ENCODE data around the gene CTSW.
"Not testable (repeated sequence)": the region's sequence is repeated elsewhere in the genome, so short reads cannot be mapped to it uniquely, and the experiment has no call there.

CTSW gene

GRCh38 chr11:65847746-65848145 lies 31.9 kb upstream of the CTSW start:
- Histone ChIP-seq H3K9me2 (replicated peaks; ENCODE audit: insufficient read depth, low read length) (no peaks in the 10 kb centered on the region), H3K4me2 (ENCODE audit: low read depth, low read length, poor library complexity, severe bottlenecking) (no peak overlapping the region), H3K27ac (ENCODE audit: low read depth, low read length) (no peak overlapping the region), H3K27me3 (ENCODE audit: low read length) (no peaks in the 10 kb centered on the region), H2AFZ (ENCODE audit: low read depth, low read length, severe bottlenecking) (no peak overlapping the region), H3K36me3 (ENCODE audit: low read length) (no peaks in the 10 kb centered on the region), H3K9ac (ENCODE audit: low read length) (no peak overlapping the region), H3K79me2 (ENCODE audit: insufficient read depth, low read length) (no peaks in the 10 kb centered on the region), H3K4me3 (ENCODE audit: insufficient read depth, low read length, poor library complexity, severe bottlenecking) (no peak overlapping the region), H4K20me1 (ENCODE audit: low read depth, low read length) (no peaks in the 10 kb centered on the region), H3K9me3 (ENCODE audit: insufficient read depth, low read length) (no peaks in the 10 kb centered on the region), H3F3A (ENCODE audit: insufficient read depth) (peaks cover 5% of the 10 kb centered on the region; the same call in 1 of the 2 replicates)
- TF ChIP-seq EZH2phosphoT487 (conservative IDR thresholded peaks at IDR 0.05; ENCODE audit: low read length) (no peak), CTCF (IDR thresholded peaks at IDR 0.05; ENCODE audit: insufficient read depth, low read length, poor library complexity, severe bottlenecking) (no peak)

- not testable (repeated sequence) for H4K20me1 ChIP-seq (ENCODE audit: low read depth, low read length); H3K9me2 ChIP-seq (replicated peaks; ENCODE audit: insufficient read depth, low read length); H2AFZ ChIP-seq (ENCODE audit: low read depth, low read length, severe bottlenecking); H3K9ac ChIP-seq (ENCODE audit: low read length); H3K79me2 ChIP-seq (ENCODE audit: insufficient read depth, low read length); H3K27ac ChIP-seq (ENCODE audit: low read depth, low read length); H3K9me3 ChIP-seq (ENCODE audit: insufficient read depth, low read length); H3K27me3 ChIP-seq (ENCODE audit: low read length); H3K36me3 ChIP-seq (ENCODE audit: low read length); H3K4me3 ChIP-seq (ENCODE audit: insufficient read depth, low read length, poor library complexity, severe bottlenecking); H3K4me2 ChIP-seq (ENCODE audit: low read depth, low read length, poor library complexity, severe bottlenecking)
- peaks cover 13% of the 10 kb centered on the region for H3F3A ChIP-seq (ENCODE audit: insufficient read depth)
Measured at GRCh38 chr11:65848693-65849092, 30.9 kb upstream of the CTSW start.

- Histone ChIP-seq H3K4me3 (ENCODE audit: insufficient read depth, low read length, poor library complexity, severe bottlenecking) (no peak overlapping the region), H3K36me3 (ENCODE audit: low read length) (peaks cover 2% of the 10 kb centered on the region; the same call in 1 of the 2 replicates), H3K27me3 (ENCODE audit: low read length) (no peaks in the 10 kb centered on the region), H2AFZ (ENCODE audit: low read depth, low read length, severe bottlenecking) (no peak overlapping the region), H3K9ac (ENCODE audit: low read length) (no peak overlapping the region), H3K4me2 (ENCODE audit: low read depth, low read length, poor library complexity, severe bottlenecking) (no peak overlapping the region), H3K27ac (ENCODE audit: low read depth, low read length) (no peak overlapping the region), H4K20me1 (ENCODE audit: low read depth, low read length) (no peaks in the 10 kb centered on the region; the same call in 1 of the 2 replicates), H3F3A (ENCODE audit: insufficient read depth) (peaks cover 18% of the 10 kb centered on the region; the same call in 1 of the 2 replicates), H3K9me3 (ENCODE audit: insufficient read depth, low read length) (no peaks in the 10 kb centered on the region), H3K79me2 (ENCODE audit: insufficient read depth, low read length) (no peaks in the 10 kb centered on the region), H3K9me2 (replicated peaks; ENCODE audit: insufficient read depth, low read length) (no peaks in the 10 kb centered on the region)
- TF ChIP-seq CTCF (IDR thresholded peaks at IDR 0.05; ENCODE audit: insufficient read depth, low read length, poor library complexity, severe bottlenecking) (no peak), EZH2phosphoT487 (conservative IDR thresholded peaks at IDR 0.05; ENCODE audit: low read length) (no peak)
Measured at GRCh38 chr11:65849366-65849765, 30.3 kb upstream of the CTSW start.

DNA sequence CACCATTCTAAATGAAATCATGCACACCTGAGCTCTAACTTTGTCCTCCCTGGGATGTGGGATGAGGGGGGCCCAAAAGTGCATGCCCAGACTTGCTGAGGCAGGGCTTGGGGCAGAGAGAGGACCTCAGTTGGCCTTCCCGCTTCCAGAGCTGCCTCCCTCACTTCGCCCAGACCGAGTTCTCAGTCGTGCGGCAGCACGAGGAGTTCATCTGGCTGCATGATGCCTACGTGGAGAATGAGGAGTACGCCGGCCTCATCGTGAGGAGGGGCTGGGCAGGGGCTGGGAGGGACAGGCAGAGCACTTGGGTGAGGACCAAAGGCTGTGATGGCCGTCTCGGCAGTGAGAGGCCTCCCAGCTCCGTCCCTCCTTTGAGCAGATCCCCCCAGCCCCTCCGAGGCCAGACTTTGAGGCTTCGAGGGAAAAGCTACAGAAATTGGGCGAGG lies 29.8 kb upstream of the CTSW start:
- H3K4me3 ChIP-seq (ENCODE audit: insufficient read depth, low read length, poor library complexity, severe bottlenecking): no peak overlapping the region
- TF ChIP-seq CTCF (IDR thresholded peaks at IDR 0.05; ENCODE audit: insufficient read depth, low read length, poor library complexity, severe bottlenecking) (no peak), EZH2phosphoT487 (conservative IDR thresholded peaks at IDR 0.05; ENCODE audit: low read length) (no peak)
- no peaks in the 10 kb centered on the region for H3K9me3 ChIP-seq (ENCODE audit: insufficient read depth, low read length)
- no peak overlapping the region for H3K27ac ChIP-seq (ENCODE audit: low read depth, low read length)
- H3K9me2 ChIP-seq (replicated peaks; ENCODE audit: insufficient read depth, low read length): no peaks in the 10 kb centered on the region
- H3K36me3 ChIP-seq (ENCODE audit: low read length): peaks cover 6% of the 10 kb centered on the region; the same call in 1 of the 2 replicates
- H4K20me1 ChIP-seq (ENCODE audit: low read depth, low read length): no peaks in the 10 kb centered on the region; the same call in 1 of the 2 replicates
- H3K4me2 ChIP-seq (ENCODE audit: low read depth, low read length, poor library complexity, severe bottlenecking): no peak overlapping the region
- H3F3A ChIP-seq (ENCODE audit: insufficient read depth): peaks cover 18% of the 10 kb centered on the region; the same call in 1 of the 2 replicates
- H3K27me3 ChIP-seq (ENCODE audit: low read length): no peaks in the 10 kb centered on the region
- H2AFZ ChIP-seq (ENCODE audit: low read depth, low read length, severe bottlenecking): no peak overlapping the region
- no peaks in the 10 kb centered on the region for H3K79me2 ChIP-seq (ENCODE audit: insufficient read depth, low read length)
- H3K9ac ChIP-seq (ENCODE audit: low read length): no peak overlapping the region

Data from SU-DHL-6 (cell line).